ENCODE measurements around the gene RCAN2. TPM values are rescaled to one million over a fixed set of nuclear protein-coding genes. Genes with fewer than 3 reads are reported as not detected.

Gene RCAN2
- total RNA-seq, 2 donors from 2014 or later: 96.5 to 210 TPM

- H3K27me3 ChIP-seq: no peaks in the 10 kb centered on the region
- DNase-seq (ENCODE audit: low spot score): no peak
- no peak overlapping the region for H3K27ac ChIP-seq
- no peaks in the 10 kb centered on the region for H3K9me3 ChIP-seq
- no peak overlapping the region for H3K4me3 ChIP-seq
- no peak for TF ChIP-seq CTCF (IDR thresholded peaks at IDR 0.05)
- peaks cover 0 to 10% of the 10 kb centered on the region in 2 donors for H3K4me1 ChIP-seq
- no peaks in the 10 kb centered on the region for H3K36me3 ChIP-seq
Observed at GRCh38 chr6:46254331-46254730, 236.9 kb downstream of the RCAN2 start.

DNA sequence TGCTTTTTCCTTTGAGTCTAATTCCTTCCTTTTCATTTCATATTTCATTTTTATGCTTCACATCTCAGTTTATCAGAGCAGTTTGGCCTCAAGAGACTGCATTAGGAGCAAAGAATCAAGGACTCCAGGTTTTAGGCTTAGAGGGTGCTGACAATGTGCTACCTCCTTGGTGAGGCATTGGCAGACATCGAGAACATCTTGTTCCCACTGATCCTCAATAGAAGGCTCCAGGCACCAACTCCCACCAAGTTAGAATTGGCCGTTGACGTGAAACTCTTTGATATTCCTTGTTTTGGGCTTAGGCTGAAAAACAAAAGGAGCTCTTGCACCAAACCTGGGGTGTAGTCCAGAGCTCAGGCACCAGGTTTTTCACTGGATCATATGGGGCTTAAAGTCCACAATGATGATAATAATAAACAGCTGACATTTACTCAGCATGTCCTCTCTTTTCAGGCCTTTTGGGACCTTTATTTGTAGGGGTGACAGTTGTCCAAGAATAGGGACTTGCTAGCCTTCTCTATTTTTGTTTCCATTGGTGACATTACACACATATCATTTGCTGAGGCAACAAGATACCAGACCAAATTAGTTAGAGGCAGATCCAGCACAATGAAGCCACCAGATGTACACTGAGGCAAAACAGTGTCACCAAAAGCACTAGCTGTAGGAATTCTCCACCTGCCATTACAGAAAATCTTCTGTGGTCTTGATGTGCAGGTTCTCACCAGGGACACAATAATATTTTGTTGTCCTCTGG is 239.5 kb downstream of the RCAN2 start:
- Histone ChIP-seq H3K27me3 (no peaks in the 10 kb centered on the region), H3K4me1 (peaks cover 0 to 10% of the 10 kb centered on the region in 2 donors), H3K27ac (peak overlapping the region in 1 of 2 donors; percentile 49), H3K9me3 (no peaks in the 10 kb centered on the region), H3K4me3 (no peak overlapping the region), H3K36me3 (no peaks in the 10 kb centered on the region)
- TF ChIP-seq CTCF (IDR thresholded peaks at IDR 0.05): no peak
- no peak for DNase-seq (ENCODE audit: low spot score)

DNA sequence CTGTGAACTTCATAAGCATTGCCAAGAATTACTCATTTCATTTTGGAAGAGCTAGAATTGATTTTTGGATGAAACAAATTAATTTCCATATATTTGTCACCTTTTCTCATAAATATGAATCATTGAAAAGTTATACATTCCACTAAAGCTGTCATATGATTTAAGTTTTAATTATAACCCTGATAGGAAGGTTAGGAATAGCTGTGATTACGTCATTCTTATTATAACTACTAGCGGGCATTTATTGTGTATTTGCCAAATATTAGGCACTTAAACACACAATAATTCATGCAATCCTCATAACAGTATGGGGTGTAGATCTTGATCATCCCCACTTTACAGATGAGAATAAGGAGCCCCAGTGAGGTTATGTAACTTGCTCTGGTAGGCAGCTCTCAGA is 243.1 kb downstream of the RCAN2 start:
- H3K36me3 ChIP-seq: no peaks in the 10 kb centered on the region
- no peaks in the 10 kb centered on the region for H3K9me3 ChIP-seq
- peaks cover 0 to 28% of the 10 kb centered on the region in 2 donors for H3K4me1 ChIP-seq
- no peak for DNase-seq (ENCODE audit: low spot score)
- no peaks in the 10 kb centered on the region for H3K27me3 ChIP-seq
- no peak for TF ChIP-seq CTCF (IDR thresholded peaks at IDR 0.05)
- no peak overlapping the region for H3K4me3 ChIP-seq
- H3K27ac ChIP-seq: no peak overlapping the region

DNA sequence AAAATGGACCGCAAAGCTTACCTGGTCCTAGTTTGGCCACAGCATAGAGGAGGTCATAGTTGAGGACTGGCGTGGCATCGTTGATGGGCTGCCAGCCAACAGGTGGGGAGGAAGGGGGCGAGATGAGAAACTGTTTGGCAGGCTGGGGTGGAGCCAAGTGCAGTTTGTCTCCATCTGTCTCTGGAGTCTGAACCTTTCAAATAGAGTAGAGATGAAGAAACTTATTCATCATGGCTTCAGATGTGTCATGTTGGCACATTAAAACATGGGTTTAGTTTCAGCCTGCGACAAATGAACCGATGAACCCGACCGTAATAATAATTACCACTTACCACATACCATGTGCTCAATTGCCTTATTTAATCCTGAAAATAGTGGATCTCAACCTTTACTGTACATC is 244.5 kb downstream of the RCAN2 start:
- no peak overlapping the region for H3K4me3 ChIP-seq

GRCh38 chr6:46246081-46246480 is 245.2 kb downstream of the RCAN2 start:
- TF ChIP-seq CTCF (IDR thresholded peaks at IDR 0.05): no peak
- H3K4me3 ChIP-seq: no peak overlapping the region
- peaks cover 0 to 25% of the 10 kb centered on the region in 2 donors for H3K4me1 ChIP-seq
- H3K9me3 ChIP-seq: no peaks in the 10 kb centered on the region
- H3K27ac ChIP-seq: peak overlapping the region in 1 of 2 donors; percentile 12
- H3K36me3 ChIP-seq: no peaks in the 10 kb centered on the region
- H3K27me3 ChIP-seq: no peaks in the 10 kb centered on the region
- no peak for DNase-seq (ENCODE audit: low spot score)

More for the DNA sequence above, 244.5 kb downstream of the RCAN2 start:
- peaks cover 0 to 24% of the 10 kb centered on the region in 2 donors for H3K4me1 ChIP-seq
- H3K27me3 ChIP-seq: no peaks in the 10 kb centered on the region
- no peak for TF ChIP-seq CTCF (IDR thresholded peaks at IDR 0.05)
- H3K9me3 ChIP-seq: no peaks in the 10 kb centered on the region
- H3K27ac ChIP-seq: no peak overlapping the region
- H3K36me3 ChIP-seq: no peaks in the 10 kb centered on the region
- no peak for DNase-seq (ENCODE audit: low spot score)

DNA sequence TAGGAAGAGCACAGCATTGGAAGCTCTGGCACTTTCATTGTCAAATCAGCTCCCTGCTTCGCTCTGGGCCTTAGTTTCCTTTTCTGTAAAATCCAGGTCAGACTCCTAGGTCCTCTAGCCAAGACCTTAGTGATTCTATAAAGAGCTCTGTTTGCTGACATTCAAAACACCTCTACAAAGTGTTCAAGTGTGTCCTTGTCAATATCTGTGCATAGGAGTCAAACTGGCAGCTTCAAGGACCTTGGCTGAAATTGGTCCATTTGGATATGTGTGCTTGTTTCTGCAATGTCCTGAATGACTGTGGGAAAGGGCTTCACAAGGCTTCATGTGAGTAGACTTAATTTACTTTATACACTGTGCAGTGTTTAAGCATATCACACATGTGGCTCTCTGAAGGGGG is 246.6 kb downstream of the RCAN2 start:
- Histone ChIP-seq H3K4me1 (peaks cover 0 to 35% of the 10 kb centered on the region in 2 donors), H3K27ac (peak overlapping the region; percentile 31 to 37), H3K36me3 (no peaks in the 10 kb centered on the region), H3K9me3 (no peaks in the 10 kb centered on the region), H3K4me3 (no peak overlapping the region), H3K27me3 (no peaks in the 10 kb centered on the region)
- TF ChIP-seq CTCF (IDR thresholded peaks at IDR 0.05): no peak
- no peak for DNase-seq (ENCODE audit: low spot score)

Measured in right atrium auricular region (tissue), 2 donors.